GM12878 (cell line): Measurements from ENCODE around the gene MIA3. TPM values are rescaled to one million over a fixed set of nuclear protein-coding genes. Genes with fewer than 3 reads are reported as not detected.

ENCODE experiments used
- BACH1 ChIP-seq: fragments of 450-650 bp; IDR thresholded peaks from 2 replicates; pipeline ENCODE4 v1.6.1; 2017; ENCODE audit warnings: mild to moderate bottlenecking, borderline replicate concordance
- BHLHE40 ChIP-seq, 2 experiments: fragments of 450-650 bp in 1 of 2; IDR thresholded peaks; 2 replicates each; pipeline ENCODE4 v1.6.1; 2011 to 2017; ENCODE audit warnings: low read depth in 2 of 2, borderline replicate concordance in 1 of 2, improper control_type of control experiment in 1 of 2, low read length in 1 of 2, mild to moderate bottlenecking in 1 of 2
- BMI1 ChIP-seq: fragments of 450-650 bp; IDR thresholded peaks from 2 replicates; pipeline ENCODE4 v1.6.1; 2016; ENCODE audit warnings: mild to moderate bottlenecking, moderate library complexity, borderline replicate concordance
- CHD2 ChIP-seq: IDR thresholded peaks from 2 replicates; pipeline ENCODE4 v1.6.1; 2011; ENCODE audit warnings: low read depth, low read length, improper control_type of control experiment, borderline replicate concordance
- DPF2 ChIP-seq: fragments of 450-650 bp; IDR thresholded peaks from 2 replicates; pipeline ENCODE4 v1.6.1; 2017; ENCODE audit warnings: mild to moderate bottlenecking
- EP300 ChIP-seq, 2 experiments: fragments of 150-350 bp in 1 of 2; IDR thresholded peaks; 2 replicates each; pipeline ENCODE4 v1.6.1; 2011 to 2012; ENCODE audit warnings: low read depth in 2 of 2, low read length in 2 of 2, borderline replicate concordance in 1 of 2, improper control_type of control experiment in 1 of 2, inconsistent platforms in 1 of 2; ENCODE audit not compliant: control insufficient read depth in 1 of 2
- HDAC2 ChIP-seq: fragments of 200-600 bp; sonication (generic); IDR thresholded peaks from 2 replicates; pipeline ENCODE4 v1.6.1; 2017
- IRF4 ChIP-seq: IDR thresholded peaks from 2 replicates; pipeline ENCODE4 v1.6.1; 2011; ENCODE audit warnings: low read depth, low read length
- NFIC ChIP-seq: IDR thresholded peaks from 2 replicates; pipeline ENCODE4 v1.6.1; 2012; ENCODE audit warnings: low read depth, mild to moderate bottlenecking, inconsistent platforms, low read length, moderate library complexity
- NR2C2 ChIP-seq: IDR thresholded peaks from 2 replicates; pipeline ENCODE4 v1.6.1; 2011; ENCODE audit warnings: borderline replicate concordance, low read depth; ENCODE audit not compliant: control insufficient read depth, insufficient read length
- NR2F1 ChIP-seq: fragments of 450-650 bp; conservative IDR thresholded peaks from 2 replicates; pipeline ENCODE4 v1.6.1; 2017; ENCODE audit warnings: mild to moderate bottlenecking
- PML ChIP-seq: IDR thresholded peaks from 2 replicates; pipeline ENCODE4 v1.6.1; 2012; ENCODE audit warnings: low read length, inconsistent platforms
- RBBP5 ChIP-seq: fragments of 200-600 bp; sonication (generic); conservative IDR thresholded peaks from 2 replicates; pipeline ENCODE4 v1.6.1; 2016
- RFX5 ChIP-seq: IDR thresholded peaks from 2 replicates; pipeline ENCODE4 v1.6.1; 2011; ENCODE audit warnings: low read depth, low read length, improper control_type of control experiment
- SMARCA5 ChIP-seq: fragments of 450-650 bp; IDR thresholded peaks from 2 replicates; pipeline ENCODE4 v1.6.1; 2017; ENCODE audit warnings: mild to moderate bottlenecking
- TCF12 ChIP-seq: IDR thresholded peaks from 2 replicates; pipeline ENCODE4 v1.6.1; 2011; ENCODE audit warnings: low read depth, mild to moderate bottlenecking, low read length
- WRNIP1 ChIP-seq: IDR thresholded peaks from 2 replicates; pipeline ENCODE4 v1.6.1; 2011; ENCODE audit warnings: low read depth, low read length, improper control_type of control experiment, borderline replicate concordance
- ZBED1 ChIP-seq: IDR thresholded peaks from 2 replicates; pipeline ENCODE4 v1.6.1; 2016; ENCODE audit warnings: borderline replicate concordance
- ZNF24 ChIP-seq: fragments of 450-650 bp; IDR thresholded peaks from 2 replicates; pipeline ENCODE4 v1.6.1; 2017; ENCODE audit warnings: antibody characterized with exemption, mild to moderate bottlenecking
- ZNF384 ChIP-seq: IDR thresholded peaks from 2 replicates; pipeline ENCODE4 v1.6.1; 2012; ENCODE audit warnings: low read depth, mild to moderate bottlenecking, low read length, improper control_type of control experiment, borderline replicate concordance
- ZNF592 ChIP-seq: fragments of 450-650 bp; IDR thresholded peaks from 2 replicates; pipeline ENCODE4 v1.6.1; 2017; ENCODE audit warnings: mild to moderate bottlenecking, moderate library complexity
- polyA plus RNA-seq, 11 experiments: library from polyadenylated mRNA; depleted of rRNA in 4 of 11; unstranded in 6 of 11; stranded (reverse) in 5 of 11; fragments of >200 nt; fragmentation: Nextera tagmentation in 4 of 11; fragmentation: Illumina TruSeq in 1 of 11; extraction: Ambion mirVana in 4 of 11; extraction: Trizol in 1 of 11; gene quantifications; 1 replicate in 1 of 11; 2 replicates in 10 of 11; pipeline versions ENCODE4 v1.2.1 to v1.2.3, GENCODE V29; 2011 to 2016; ENCODE audit warnings: inconsistent platforms in 2 of 11, missing spikeins in 2 of 11, low read depth in 1 of 11
- total RNA-seq, 4 experiments: library from RNA; depleted of rRNA in 3 of 4; stranded (reverse); fragments of >200 nt in 3 of 4; fragmentation: Illumina TruSeq in 1 of 4; extraction: Trizol in 1 of 4; gene quantifications; 2 replicates each; pipeline versions ENCODE4 v1.2.1 to v1.2.3, GENCODE V29; 2013 to 2021
- TF ChIP-seq, protein P1 (sequence below): fragments of 150-350 bp; IDR thresholded peaks from 2 replicates; pipeline ENCODE4 v1.6.1; 2014; ENCODE audit warnings: mild to moderate bottlenecking, low read depth, low read length
- TF ChIP-seq, protein P2 (sequence below): fragments of 450-650 bp; IDR thresholded peaks from 2 replicates; pipeline ENCODE4 v1.6.1; 2018; ENCODE audit warnings: borderline replicate concordance, mild to moderate bottlenecking; ENCODE audit not compliant: partially characterized antibody

The MIA3 gene
- total and polyA plus RNA-seq, 10 of the 15 experiments (the other 5 are each of a cell fraction or from before 2014, with no cell fraction given) = 12.9 to 50.8 (median 30.3) TPM

- TF ChIP-seq, protein P1, sequence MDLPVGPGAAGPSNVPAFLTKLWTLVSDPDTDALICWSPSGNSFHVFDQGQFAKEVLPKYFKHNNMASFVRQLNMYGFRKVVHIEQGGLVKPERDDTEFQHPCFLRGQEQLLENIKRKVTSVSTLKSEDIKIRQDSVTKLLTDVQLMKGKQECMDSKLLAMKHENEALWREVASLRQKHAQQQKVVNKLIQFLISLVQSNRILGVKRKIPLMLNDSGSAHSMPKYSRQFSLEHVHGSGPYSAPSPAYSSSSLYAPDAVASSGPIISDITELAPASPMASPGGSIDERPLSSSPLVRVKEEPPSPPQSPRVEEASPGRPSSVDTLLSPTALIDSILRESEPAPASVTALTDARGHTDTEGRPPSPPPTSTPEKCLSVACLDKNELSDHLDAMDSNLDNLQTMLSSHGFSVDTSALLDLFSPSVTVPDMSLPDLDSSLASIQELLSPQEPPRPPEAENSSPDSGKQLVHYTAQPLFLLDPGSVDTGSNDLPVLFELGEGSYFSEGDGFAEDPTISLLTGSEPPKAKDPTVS = peak; percentile 47; the same call in 1 of the 2 replicates
- TF ChIP-seq HDAC2 (no peak), BHLHE40 (IDR thresholded peaks at IDR 0.05; ENCODE audit: borderline replicate concordance in 1 of 2, low read depth in 2 of 2, low read length in 1 of 2) (peak; percentile 27 to 51; a peak in 3 of 4 replicates), SMARCA5 (no peak), IRF4 (no peak), EP300 (IDR thresholded peaks at IDR 0.05; ENCODE audit: borderline replicate concordance in 1 of 2, control insufficient read depth in 1 of 2, low read depth in 2 of 2, low read length in 2 of 2) (no peak), CHD2 (peak; percentile 45; the same call in 1 of the 2 replicates), ZNF384 (no peak), PML (no peak), ZNF24 (no peak), TCF12 (no peak), RBBP5 (no peak), RFX5 (no peak), BMI1 (peak; percentile 87), NR2F1 (no peak), ZNF592 (no peak), NR2C2 (no peak), ZBED1 (no peak), NFIC (no peak), WRNIP1 (no peak), DPF2 (peak; percentile 23; the same call in 1 of the 2 replicates), BACH1 (no peak)
- TF ChIP-seq, protein P2, sequence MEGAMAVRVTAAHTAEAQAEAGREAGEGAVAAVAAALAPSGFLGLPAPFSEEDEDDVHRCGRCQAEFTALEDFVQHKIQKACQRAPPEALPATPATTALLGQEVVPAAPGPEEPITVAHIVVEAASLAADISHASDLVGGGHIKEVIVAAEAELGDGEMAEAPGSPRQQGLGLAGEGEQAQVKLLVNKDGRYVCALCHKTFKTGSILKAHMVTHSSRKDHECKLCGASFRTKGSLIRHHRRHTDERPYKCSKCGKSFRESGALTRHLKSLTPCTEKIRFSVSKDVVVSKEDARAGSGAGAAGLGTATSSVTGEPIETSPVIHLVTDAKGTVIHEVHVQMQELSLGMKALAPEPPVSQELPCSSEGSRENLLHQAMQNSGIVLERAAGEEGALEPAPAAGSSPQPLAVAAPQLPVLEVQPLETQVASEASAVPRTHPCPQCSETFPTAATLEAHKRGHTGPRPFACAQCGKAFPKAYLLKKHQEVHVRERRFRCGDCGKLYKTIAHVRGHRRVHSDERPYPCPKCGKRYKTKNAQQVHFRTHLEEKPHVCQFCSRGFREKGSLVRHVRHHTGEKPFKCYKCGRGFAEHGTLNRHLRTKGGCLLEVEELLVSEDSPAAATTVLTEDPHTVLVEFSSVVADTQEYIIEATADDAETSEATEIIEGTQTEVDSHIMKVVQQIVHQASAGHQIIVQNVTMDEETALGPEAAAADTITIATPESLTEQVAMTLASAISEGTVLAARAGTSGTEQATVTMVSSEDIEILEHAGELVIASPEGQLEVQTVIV = no peak
Observed at GRCh38 chr1:222617367-222617951, 438 bp upstream of the MIA3 start (continued).
